ENCODE data around the gene SHOC2.

Gene SHOC2

GRCh38 chr10:110959379-110960332 is 40.3 kb downstream of the SHOC2 start:
- TF ChIP-seq MYC (IDR thresholded peaks at IDR 0.05; ENCODE audit: low read depth, low read length) (no peak), MAX (IDR thresholded peaks at IDR 0.05; ENCODE audit: low read depth, low read length) (no peak), POLR2A (IDR thresholded peaks at IDR 0.05; ENCODE audit: extremely low read depth, insufficient read length) (no peak), CTCF (IDR thresholded peaks at IDR 0.05; ENCODE audit: low read depth, low read length) (no peak)
- DNase-seq (ENCODE audit: low read depth), result no peak
- no peak overlapping the region for H3K4me3 ChIP-seq (ENCODE audit: low read depth, low read length)

- TF ChIP-seq MYC (IDR thresholded peaks at IDR 0.05; ENCODE audit: low read depth, low read length), result no peak
- TF ChIP-seq MAX (IDR thresholded peaks at IDR 0.05; ENCODE audit: low read depth, low read length), result no peak
- TF ChIP-seq POLR2A (IDR thresholded peaks at IDR 0.05; ENCODE audit: extremely low read depth, insufficient read length), result no peak
- TF ChIP-seq CTCF (IDR thresholded peaks at IDR 0.05; ENCODE audit: low read depth, low read length), result no peak
- H3K4me3 ChIP-seq (ENCODE audit: low read depth, low read length), result no peak overlapping the region
- DNase-seq (ENCODE audit: low read depth), result no peak
These were observed 40.9 kb downstream of the SHOC2 start for GRCh38 chr10:110960333-110960712.

- DNase-seq (ENCODE audit: low read depth), result no peak
- H3K4me3 ChIP-seq (ENCODE audit: low read depth, low read length), result no peak overlapping the region
- TF ChIP-seq CTCF (IDR thresholded peaks at IDR 0.05; ENCODE audit: low read depth, low read length) (no peak), MAX (IDR thresholded peaks at IDR 0.05; ENCODE audit: low read depth, low read length) (no peak), POLR2A (IDR thresholded peaks at IDR 0.05; ENCODE audit: extremely low read depth, insufficient read length) (no peak), MYC (IDR thresholded peaks at IDR 0.05; ENCODE audit: low read depth, low read length) (no peak)
These were observed 43.0 kb downstream of the SHOC2 start for GRCh38 chr10:110962443-110962842.

- TF ChIP-seq MAX (IDR thresholded peaks at IDR 0.05; ENCODE audit: low read depth, low read length) (no peak), MYC (IDR thresholded peaks at IDR 0.05; ENCODE audit: low read depth, low read length) (no peak), CTCF (IDR thresholded peaks at IDR 0.05; ENCODE audit: low read depth, low read length) (no peak), POLR2A (IDR thresholded peaks at IDR 0.05; ENCODE audit: extremely low read depth, insufficient read length) (no peak)
- no peak for DNase-seq (ENCODE audit: low read depth)
- H3K4me3 ChIP-seq (ENCODE audit: low read depth, low read length), result no peak overlapping the region
These were observed 43.8 kb downstream of the SHOC2 start for GRCh38 chr10:110963162-110963561.

- no peak for DNase-seq (ENCODE audit: low read depth)
- TF ChIP-seq CTCF (IDR thresholded peaks at IDR 0.05; ENCODE audit: low read depth, low read length), result no peak
- no peak for TF ChIP-seq MYC (IDR thresholded peaks at IDR 0.05; ENCODE audit: low read depth, low read length)
- no peak for TF ChIP-seq MAX (IDR thresholded peaks at IDR 0.05; ENCODE audit: low read depth, low read length)
- no peak for TF ChIP-seq POLR2A (IDR thresholded peaks at IDR 0.05; ENCODE audit: extremely low read depth, insufficient read length)
- no peak overlapping the region for H3K4me3 ChIP-seq (ENCODE audit: low read depth, low read length)
These were observed 45.3 kb downstream of the SHOC2 start for GRCh38 chr10:110964681-110965080.
